IPS-11a (cell line): ENCODE measurements around the gene ARMC9.
"Not testable (repeated sequence)": the region's sequence is repeated elsewhere in the genome, so short reads cannot be mapped to it uniquely, and the experiment has no call there.

ENCODE experiments used
- H3K4me3 ChIP-seq: one replicate; pipeline ENCODE4 v1.5.1; 2013; ENCODE audit warnings: low read depth, low read length, control low read depth

ARMC9 gene, protein sequence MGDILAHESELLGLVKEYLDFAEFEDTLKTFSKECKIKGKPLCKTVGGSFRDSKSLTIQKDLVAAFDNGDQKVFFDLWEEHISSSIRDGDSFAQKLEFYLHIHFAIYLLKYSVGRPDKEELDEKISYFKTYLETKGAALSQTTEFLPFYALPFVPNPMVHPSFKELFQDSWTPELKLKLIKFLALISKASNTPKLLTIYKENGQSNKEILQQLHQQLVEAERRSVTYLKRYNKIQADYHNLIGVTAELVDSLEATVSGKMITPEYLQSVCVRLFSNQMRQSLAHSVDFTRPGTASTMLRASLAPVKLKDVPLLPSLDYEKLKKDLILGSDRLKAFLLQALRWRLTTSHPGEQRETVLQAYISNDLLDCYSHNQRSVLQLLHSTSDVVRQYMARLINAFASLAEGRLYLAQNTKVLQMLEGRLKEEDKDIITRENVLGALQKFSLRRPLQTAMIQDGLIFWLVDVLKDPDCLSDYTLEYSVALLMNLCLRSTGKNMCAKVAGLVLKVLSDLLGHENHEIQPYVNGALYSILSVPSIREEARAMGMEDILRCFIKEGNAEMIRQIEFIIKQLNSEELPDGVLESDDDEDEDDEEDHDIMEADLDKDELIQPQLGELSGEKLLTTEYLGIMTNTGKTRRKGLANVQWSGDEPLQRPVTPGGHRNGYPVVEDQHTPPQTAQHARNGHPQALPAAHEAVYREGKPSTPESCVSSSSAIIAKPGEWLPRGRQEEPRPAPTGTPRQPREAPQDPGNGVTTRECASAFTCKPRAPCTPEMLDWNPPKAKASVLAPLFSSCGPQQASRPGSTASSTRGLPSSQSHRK

GRCh38 chr2:231198291-231199173 lies at the start of gene ARMC9:
ARMC9 (plus strand) TSS chr2:231198631; CDS start chr2:231206239, 7,608 bp downstream.
- peak within 1 kb of the TSS; percentile 93 for H3K4me3 ChIP-seq

- H3K4me3 ChIP-seq = no peak overlapping the region
These were observed 45.5 kb upstream of the ARMC9 start for GRCh38 chr2:231152800-231153557.

GRCh38 chr2:231159306-231159705 lies 39.1 kb upstream of the ARMC9 start:
- no peak overlapping the region for H3K4me3 ChIP-seq

DNA sequence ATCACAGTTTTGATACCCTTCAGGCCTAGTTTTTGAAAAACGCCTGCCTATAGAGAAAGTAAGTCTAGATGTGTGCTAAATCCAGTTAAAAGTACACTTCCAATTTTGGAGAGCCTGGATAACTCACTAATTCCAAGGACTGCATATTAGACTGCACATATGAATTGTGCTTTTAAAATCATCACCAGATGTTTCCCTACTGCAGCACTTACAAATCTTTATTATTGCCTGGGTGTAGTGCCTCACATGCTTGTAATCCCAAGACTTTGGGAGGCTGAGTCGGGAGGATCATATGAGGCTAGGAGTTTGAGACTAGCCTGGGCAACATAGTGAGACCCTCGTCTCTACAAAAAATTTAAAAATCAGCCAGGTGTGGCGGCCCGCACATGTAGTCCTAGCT lies 37.7 kb upstream of the ARMC9 start:
- H3K4me3 ChIP-seq = no peak overlapping the region

DNA sequence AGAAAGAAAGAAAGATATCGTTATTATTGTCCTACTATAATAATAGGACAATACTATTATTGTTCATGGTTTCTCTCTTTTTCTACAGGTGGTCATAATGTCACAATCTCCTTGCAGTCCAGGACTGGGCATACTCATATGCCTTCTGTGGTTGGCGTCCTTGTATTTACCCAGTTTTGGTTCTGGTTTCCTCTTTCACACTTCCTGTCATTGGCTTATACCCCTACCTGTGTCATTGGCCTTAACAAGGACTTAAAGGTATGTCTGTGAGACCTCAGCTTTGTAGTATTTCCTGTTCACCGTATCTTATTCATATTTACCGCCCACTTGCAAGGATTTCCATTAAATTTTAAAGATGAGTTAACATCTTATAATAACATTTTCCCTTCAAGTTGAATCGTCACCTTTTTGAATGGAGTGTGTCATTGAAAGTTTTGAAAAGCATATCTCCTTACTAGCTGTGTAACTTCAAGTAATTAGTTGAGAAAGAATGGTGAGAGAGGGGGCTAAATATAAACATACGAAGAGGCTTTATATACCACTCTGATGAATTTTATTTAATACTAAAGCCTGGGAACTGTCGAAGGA lies 37.1 kb upstream of the ARMC9 start:
- no peak overlapping the region for H3K4me3 ChIP-seq

DNA sequence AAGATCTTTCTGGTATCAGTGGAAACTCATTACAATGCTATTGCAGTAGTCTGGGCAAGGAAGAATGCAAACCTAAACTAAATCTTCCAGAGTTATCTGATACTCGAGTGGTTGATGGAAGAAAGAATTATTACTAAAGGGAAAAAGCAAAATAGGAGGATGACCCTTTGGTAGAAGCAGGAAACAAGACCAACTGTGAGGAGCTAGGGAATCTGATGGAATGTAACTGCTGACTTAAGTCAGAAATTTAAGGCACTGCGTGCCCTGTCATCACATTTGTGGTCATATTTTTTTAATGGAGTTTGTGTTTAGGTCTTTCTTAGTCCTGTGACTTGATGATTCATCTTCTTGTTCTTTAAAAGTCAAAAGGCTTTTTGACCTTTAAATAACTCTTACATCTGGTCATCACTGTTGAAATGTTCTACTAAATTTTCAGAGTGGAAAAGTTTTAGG lies 36.5 kb upstream of the ARMC9 start:
- H3K4me3 ChIP-seq = no peak overlapping the region

DNA sequence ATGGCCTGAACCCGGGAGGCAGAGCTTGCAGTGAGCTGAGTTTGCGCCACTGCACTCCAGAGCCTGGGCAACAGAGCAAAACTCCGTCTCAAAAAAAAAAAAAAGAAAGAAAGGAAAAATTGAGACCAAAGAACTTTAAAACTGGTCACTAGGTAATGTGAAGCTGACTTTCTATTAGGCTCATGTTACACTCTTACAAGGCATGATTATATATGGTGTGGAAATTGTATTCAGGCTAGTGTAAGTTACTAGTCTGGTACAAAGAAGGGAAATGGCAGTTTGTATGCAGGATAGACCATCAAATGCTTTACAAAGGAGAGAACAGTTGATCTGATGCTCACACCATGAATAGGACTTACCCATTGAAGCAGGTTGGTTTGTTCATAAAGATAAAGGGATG lies 35.4 kb upstream of the ARMC9 start:
- no peak overlapping the region for H3K4me3 ChIP-seq

DNA sequence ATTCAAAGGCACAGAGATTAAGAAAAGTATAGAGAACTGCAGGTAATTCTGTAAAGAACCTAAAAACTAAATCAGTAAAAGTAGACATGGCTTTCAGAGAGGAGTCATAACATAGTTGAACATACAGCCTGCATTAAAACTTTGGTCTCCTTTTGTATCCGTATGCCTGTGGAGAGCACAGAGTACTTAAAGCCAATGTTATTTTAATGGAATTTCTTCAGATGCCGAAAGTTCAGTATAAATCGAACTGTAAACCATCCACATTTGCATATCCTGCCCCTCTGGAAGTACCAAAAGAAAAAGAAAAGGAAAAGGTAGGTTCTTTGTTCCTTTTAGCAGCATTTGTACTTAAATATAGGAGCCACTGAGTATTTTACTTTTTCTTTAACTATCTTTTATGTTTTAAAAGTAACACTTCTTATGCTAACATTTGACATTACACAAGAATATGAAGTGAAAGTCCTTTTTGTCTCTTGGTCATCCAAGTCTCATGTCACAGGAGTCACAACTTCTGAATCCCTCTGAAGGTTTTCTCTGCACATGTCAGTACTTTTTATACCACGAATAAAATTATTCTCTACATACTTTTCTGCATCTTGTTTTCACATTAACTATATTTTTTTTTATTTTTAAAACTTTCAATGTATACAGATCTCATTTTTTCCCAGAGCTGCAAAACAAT lies 34.9 kb upstream of the ARMC9 start:
- H3K4me3 ChIP-seq = no peak overlapping the region

DNA sequence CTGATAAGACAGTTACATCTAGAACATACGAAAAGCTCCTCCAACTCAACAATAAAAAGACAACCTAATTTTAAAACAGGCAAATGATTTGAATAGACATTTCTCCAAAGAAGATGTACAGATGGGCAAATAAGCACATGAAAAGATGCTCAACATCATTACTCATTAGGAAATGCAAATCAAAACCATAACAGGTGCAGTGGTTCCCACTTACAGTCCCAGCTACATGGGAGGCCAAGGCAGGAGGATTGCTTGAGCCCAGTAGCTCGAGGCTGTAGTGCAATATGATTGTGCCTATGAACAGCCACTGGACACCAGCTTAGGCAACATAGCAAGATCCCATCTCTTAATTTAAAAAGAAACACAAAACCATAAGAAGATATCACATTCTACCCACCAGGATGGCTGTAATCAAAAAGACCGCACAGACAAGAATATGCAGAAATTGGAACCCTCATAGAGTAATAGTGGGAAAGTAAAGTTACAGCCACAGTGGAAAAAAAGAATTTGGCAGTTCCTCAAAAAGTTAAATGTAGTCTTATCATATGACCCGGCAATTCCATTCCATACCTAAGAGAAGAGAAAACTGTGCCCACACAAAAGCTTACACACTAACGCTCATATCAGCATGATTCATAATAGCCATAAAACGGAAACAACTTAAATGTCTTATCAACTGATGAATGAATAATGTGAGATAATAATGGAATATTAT lies 30.5 kb upstream of the ARMC9 start:
- H3K4me3 ChIP-seq = no peak overlapping the region

- H3K4me3 ChIP-seq = no peak overlapping the region
These were observed 29.8 kb upstream of the ARMC9 start for GRCh38 chr2:231168460-231169139.

DNA sequence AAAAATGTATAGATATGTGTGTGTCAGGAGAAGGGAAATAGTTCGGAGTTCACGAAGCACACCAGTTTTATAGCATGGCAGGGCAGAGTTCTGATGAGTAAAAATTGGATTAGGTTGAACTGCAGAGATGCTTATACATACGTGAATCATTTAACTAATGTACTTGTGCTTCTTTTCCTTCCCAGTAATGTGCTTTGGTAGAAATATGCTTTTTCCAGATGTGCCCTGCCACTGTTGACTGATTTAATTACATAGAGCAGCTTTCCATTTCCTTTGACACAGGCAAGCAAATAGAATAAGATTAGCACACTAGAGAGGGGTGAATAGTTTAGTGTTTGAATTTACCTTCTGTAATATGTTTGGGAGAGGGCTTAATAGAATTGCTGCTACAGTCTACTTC lies 28.9 kb upstream of the ARMC9 start:
- no peak overlapping the region for H3K4me3 ChIP-seq

DNA sequence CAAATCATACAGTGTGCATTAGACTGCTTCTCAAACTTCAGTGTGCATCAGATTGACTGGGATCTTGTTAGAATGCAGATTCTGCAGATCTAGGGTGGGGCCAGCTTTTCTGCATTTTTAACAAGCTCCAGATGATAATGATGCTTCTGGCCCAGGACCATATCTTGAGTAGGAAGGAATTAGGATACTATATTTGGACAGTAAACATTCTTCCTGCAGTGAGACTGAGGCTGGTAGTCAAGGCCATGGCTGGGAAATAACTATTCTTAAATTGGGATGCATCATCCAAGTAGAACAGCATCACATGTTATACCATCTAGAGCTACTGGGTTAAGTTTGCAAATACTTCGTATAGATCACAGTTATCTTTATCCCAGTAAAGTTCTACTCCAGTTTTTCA lies 28.4 kb upstream of the ARMC9 start:
- no peak overlapping the region for H3K4me3 ChIP-seq

GRCh38 chr2:231172025-231172424 lies 26.4 kb upstream of the ARMC9 start:
- no peak overlapping the region for H3K4me3 ChIP-seq

GRCh38 chr2:231174211-231174651 lies 24.2 kb upstream of the ARMC9 start:
- no peak overlapping the region for H3K4me3 ChIP-seq

DNA sequence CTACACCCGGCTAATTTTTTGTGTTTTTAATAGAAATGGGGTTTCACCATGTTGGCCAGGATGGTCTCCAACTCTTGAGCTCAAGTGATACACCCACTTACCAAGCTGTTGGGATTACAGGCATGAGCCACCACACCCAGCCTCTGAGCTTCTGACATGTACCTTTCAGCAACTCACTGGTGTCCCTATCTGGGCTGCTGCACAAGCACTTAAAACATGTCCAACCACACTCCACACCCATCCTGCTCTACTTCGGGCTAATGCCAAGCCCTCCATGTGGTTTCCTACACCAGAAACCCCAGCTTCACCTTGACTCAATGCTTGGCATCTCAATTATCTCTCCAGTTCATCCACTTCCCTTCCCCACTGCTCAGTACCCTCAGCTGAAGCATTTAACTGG lies 22.4 kb upstream of the ARMC9 start:
- H3K4me3 ChIP-seq = no peak overlapping the region

DNA sequence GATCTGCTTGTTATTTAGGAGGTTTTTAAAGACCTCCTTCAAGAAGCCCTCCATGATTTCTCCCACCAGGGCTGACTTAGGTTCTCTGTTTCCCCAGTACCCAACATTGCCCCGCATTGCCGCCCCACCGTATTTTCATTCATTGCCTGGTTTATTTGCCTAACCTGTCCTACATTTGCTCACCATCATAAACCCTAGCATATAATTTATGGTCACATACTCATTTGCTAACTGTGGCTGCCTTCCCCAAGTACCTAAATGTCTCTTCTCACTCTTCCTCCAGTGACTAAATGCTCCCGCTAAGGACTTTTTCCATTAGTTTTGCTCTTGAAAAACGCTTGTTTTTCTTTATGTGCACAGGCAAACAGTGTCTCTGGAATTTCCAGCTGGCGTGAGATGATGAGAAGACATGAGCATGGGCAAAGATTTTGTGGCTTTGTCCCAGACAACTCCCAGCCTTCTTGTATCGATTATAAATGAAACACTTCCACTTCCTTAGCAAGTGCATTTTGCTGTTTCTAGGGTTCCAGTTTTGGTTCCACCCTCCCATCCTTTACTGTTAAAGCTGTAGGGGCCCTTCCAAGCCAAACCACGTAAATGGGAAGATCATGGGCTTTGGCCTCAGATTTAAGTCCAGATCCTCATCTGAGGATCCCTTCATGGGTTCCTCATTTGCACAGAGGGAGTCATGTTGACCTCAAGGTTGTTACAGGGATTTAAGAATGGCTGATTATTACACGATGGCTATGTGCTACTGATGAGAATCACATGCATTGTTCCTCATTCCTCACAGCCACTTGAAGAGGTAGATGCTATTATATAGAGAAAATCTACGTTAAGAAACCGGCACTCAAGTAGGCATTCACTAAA lies 21.0 kb upstream of the ARMC9 start:
- H3K4me3 ChIP-seq = no peak overlapping the region

DNA sequence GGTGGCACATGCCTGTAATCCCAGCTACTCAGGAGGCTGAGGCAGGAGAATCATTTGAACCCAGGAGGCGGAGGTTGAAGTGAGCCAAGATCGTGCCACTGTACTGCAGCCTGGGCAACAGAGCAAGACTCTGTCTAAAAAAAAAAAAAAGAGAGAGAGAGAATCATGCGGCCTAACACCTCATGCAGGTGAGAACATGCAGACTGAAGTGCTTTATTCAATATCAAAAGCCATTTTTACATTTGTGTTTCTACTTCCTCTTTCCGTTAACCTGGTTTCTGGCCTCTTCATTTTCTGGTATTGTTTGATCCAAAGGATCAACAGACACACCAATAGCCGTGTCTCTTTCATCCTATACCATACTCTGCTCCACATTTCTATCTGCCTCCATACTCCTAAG lies 19.6 kb upstream of the ARMC9 start:
- H3K4me3 ChIP-seq = not testable (repeated sequence)
